Brain microvascular endothelial cell (primary cell): ENCODE data around the gene ABCC1.

Experiments
- DNase-seq: peaks from one replicate; pipeline ENCODE4 v3.0.0-alpha.2; 2020
- H3K27ac ChIP-seq: fragments of 250-450 bp; sonication (Bioruptor Pico); 2 replicates; pipeline ENCODE4 v1.5.1; 2020; ENCODE audit warnings: mild to moderate bottlenecking, moderate library complexity
- H3K27me3 ChIP-seq: fragments of 250-450 bp; sonication (Bioruptor Pico); replicated peaks from 2 replicates; pipeline ENCODE4 v1.5.1; 2020; ENCODE audit warnings: mild to moderate bottlenecking
- H3K36me3 ChIP-seq: fragments of 250-450 bp; sonication (Bioruptor Pico); replicated peaks from 2 replicates; pipeline ENCODE4 v1.5.1; 2020; ENCODE audit warnings: mild to moderate bottlenecking
- H3K4me3 ChIP-seq: 2 replicates; pipeline ENCODE4 v1.5.1; 2011; ENCODE audit warnings: low read depth, mild to moderate bottlenecking, control low read depth, low read length, moderate library complexity
- in situ Hi-C: cut with HindIII; loops from 2 replicates; pipeline ENCODE4 v1.10.0; 2017; ENCODE audit warnings: low sequenced_read_pairs, low pct_ligation_motif_present
- TF ChIP-seq, protein P1 (sequence below): IDR thresholded peaks from 2 replicates; pipeline ENCODE4 v1.5.1; 2011; ENCODE audit warnings: low read depth, mild to moderate bottlenecking, moderate library complexity, low read length, control low read depth, inconsistent platforms; ENCODE audit errors: missing control alignments

The ABCC1 gene

DNA sequence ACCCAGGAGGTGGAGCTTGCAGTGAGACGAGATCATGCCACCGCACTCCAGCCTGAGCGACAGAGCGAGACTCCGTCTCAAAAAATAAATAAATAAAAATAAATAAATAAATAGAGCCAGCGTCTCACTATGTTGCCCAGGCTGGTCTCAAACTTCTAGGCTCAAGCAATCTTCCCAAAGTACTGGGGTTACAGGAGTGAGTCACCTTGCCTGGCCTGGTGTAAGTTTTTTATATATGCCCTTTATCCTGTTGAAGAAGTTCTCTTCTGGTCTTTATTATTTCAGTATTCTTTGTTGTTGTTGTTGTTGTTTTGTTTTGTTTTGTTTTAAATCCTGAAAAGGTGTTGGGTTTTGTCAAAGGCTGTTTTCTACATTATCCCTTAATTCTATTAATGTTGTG, 30.1 kb upstream of the ABCC1 start:
- TF ChIP-seq, protein P1, sequence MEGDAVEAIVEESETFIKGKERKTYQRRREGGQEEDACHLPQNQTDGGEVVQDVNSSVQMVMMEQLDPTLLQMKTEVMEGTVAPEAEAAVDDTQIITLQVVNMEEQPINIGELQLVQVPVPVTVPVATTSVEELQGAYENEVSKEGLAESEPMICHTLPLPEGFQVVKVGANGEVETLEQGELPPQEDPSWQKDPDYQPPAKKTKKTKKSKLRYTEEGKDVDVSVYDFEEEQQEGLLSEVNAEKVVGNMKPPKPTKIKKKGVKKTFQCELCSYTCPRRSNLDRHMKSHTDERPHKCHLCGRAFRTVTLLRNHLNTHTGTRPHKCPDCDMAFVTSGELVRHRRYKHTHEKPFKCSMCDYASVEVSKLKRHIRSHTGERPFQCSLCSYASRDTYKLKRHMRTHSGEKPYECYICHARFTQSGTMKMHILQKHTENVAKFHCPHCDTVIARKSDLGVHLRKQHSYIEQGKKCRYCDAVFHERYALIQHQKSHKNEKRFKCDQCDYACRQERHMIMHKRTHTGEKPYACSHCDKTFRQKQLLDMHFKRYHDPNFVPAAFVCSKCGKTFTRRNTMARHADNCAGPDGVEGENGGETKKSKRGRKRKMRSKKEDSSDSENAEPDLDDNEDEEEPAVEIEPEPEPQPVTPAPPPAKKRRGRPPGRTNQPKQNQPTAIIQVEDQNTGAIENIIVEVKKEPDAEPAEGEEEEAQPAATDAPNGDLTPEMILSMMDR = no peak
- H3K27me3 ChIP-seq = no peaks in the 10 kb centered on the region
- DNase-seq = no peak
- H3K27ac ChIP-seq = no peak overlapping the region
- H3K36me3 ChIP-seq = no peaks in the 10 kb centered on the region
- H3K4me3 ChIP-seq = no peak overlapping the region
- in situ Hi-C loops = no loop called here

DNA sequence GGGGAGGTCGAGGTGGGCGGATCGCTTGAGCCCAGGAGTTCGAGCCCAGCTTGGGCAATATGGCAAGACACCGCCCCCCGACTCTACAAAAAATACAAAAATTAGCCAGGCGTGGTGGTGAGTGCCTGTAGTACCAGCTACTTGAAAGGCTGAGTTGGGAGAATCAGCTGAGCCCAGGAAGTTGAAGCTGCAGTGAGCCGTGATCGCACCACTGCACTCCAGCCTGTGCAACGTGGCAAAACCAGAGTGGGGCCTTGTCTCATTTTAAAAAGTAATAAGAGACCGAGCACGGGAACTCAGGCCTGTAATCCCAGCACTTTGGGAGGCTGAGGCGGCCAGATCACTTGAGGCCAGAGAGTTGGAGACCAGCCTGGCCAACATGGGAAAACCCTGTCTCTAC, 24.4 kb upstream of the ABCC1 start:
- in situ Hi-C loops = no loop called here
- no peak for DNase-seq
- Histone ChIP-seq H3K4me3 (no peak overlapping the region), H3K36me3 (no peaks in the 10 kb centered on the region), H3K27me3 (no peaks in the 10 kb centered on the region), H3K27ac (no peak overlapping the region)
- TF ChIP-seq, protein P1 = no peak

DNA sequence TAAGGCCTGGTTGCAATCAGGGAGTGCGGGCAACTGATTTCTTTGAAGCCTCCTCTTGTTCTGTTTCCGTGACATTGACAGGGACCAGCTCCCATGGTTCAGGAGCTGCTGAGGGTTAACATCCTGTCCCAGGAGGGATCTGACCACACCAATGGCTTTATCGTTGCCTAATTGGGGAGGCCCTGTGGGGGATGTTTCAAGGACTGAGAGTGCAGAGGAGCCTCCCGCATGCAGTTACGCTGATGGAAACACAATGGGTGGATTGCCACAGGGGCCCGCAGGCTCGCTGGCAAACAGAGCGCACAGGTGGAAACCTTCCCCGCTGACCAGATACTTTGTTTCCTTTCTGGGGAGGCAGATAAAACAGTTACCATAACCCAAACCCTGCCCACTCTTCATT, 23.8 kb upstream of the ABCC1 start:
- H3K27ac ChIP-seq = no peak overlapping the region
- in situ Hi-C loops = no loop called here
- no peak overlapping the region for H3K4me3 ChIP-seq
- H3K36me3 ChIP-seq = no peaks in the 10 kb centered on the region
- DNase-seq = no peak
- TF ChIP-seq, protein P1 = no peak
- no peaks in the 10 kb centered on the region for H3K27me3 ChIP-seq

DNA sequence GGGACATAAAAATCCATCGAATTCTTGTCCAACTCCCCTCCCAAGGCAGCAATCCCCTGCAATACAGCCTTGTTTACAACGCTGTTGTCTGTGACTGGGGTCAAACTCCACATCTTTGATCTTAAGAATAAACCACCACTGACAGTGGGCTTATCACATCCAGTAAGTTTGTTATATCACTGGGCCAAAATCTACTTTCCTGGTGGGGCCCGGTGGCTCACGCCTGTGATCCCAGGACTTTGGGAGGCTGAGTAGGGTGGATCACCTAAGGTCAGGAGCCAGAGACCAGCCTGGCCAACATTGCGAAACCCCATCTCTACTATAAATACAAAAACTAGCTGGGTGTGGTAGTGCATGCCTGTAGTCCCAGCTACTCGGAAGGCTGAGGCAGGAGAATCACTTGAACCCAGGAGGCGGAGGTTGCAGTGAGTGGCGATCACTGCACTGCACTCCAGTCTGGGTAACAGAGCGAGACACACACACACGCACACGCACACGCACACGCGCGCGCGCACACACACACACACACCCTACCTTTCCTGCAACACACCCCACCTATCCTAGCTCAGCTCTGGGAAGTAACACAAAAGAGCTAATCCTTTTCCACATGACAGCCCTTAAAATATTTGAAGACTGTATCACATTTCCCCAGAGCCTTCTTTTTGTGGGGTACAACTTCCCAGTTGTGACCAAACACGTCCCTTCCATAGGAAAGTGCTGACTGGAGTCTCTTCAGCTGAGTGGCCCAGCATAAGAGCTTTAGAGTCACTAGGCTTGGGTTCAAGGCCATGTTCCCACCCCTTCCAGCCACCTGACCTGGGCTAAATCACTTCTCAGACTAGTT, 20.9 kb upstream of the ABCC1 start:
- Histone ChIP-seq H3K27ac (no peak overlapping the region), H3K27me3 (no peaks in the 10 kb centered on the region), H3K4me3 (no peak overlapping the region), H3K36me3 (no peaks in the 10 kb centered on the region)
- no peak for DNase-seq
- in situ Hi-C loops = no loop called here
- TF ChIP-seq, protein P1 = no peak

DNA sequence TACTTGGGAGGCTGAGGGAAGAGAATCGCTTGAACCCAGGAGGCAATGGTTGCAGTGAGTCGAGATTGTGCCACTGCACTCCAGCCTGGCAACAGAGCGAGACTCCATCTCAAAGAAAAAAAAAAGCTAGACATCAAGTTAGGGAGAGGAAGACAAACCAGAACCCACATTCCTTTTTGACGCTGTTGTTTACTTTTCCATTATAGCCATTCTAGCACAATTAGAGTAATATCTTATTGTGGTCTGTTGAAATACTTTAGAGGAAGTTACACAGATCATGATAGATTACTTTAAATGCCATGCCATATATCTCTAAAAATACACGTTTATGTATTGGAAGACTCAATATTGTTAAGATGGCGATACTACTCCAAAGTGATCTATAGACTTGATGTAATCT, 16.5 kb upstream of the ABCC1 start:
- Histone ChIP-seq H3K4me3 (no peak overlapping the region), H3K36me3 (no peaks in the 10 kb centered on the region), H3K27me3 (no peaks in the 10 kb centered on the region), H3K27ac (no peak overlapping the region)
- TF ChIP-seq, protein P1 = no peak
- no peak for DNase-seq
- in situ Hi-C loops = no loop called here

DNA sequence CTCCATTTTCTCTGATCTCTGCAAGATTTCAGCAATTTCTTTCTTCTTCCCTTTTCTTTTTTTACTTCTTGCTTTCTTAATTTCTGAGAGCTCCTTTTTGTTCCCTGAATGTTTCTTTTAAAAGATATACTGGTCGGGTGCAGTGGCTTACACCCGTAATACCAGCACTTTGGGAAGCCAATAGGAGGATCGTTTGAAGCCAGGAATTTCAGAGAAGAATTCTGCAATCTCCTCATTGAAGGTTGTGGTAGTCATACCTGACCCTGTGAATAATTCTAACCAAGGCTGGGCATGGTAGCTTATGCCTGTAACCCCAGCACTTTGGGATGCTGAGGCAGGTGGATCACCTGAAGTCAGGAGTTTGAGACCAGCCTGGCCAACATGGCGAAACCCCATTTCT, 15.6 kb upstream of the ABCC1 start:
- no peaks in the 10 kb centered on the region for H3K36me3 ChIP-seq
- DNase-seq = no peak
- H3K27ac ChIP-seq = no peak overlapping the region
- in situ Hi-C loops = no loop called here
- TF ChIP-seq, protein P1 = no peak
- no peaks in the 10 kb centered on the region for H3K27me3 ChIP-seq
- H3K4me3 ChIP-seq = no peak overlapping the region
